ENCODE results near the gene CDT1.
"Not testable (repeated sequence)": the region's sequence is repeated elsewhere in the genome, so short reads cannot be mapped to it uniquely, and the experiment has no call there.

The CDT1 gene

GRCh38 chr16:88784074-88784855 is 19.3 kb upstream of the CDT1 start:
- DNase-seq: peak; percentile 47 to 51

DNA sequence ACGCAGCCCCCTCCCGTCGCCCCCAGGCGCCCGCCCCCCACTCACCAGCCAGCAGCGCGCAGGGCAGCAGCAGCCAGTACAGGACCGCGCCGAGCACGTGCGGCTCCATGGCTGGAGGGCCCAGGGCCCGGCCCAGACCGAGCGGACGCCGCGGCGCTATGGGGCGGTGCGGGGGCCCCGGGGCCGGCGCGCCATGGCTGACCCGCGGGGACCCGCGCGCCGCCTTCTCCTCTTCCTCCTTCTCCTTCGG is 18.8 kb upstream of the CDT1 start:
- DNase-seq: no peak

- peak; percentile 34 to 49 for DNase-seq
These were observed 18.3 kb upstream of the CDT1 start, which contains the start of gene PIEZO1 for GRCh38 chr16:88785106-88785924. TSS of gene PIEZO1 (minus strand) at chr16:88785220. CDS start at chr16:88784964, 256 bp downstream.

DNA sequence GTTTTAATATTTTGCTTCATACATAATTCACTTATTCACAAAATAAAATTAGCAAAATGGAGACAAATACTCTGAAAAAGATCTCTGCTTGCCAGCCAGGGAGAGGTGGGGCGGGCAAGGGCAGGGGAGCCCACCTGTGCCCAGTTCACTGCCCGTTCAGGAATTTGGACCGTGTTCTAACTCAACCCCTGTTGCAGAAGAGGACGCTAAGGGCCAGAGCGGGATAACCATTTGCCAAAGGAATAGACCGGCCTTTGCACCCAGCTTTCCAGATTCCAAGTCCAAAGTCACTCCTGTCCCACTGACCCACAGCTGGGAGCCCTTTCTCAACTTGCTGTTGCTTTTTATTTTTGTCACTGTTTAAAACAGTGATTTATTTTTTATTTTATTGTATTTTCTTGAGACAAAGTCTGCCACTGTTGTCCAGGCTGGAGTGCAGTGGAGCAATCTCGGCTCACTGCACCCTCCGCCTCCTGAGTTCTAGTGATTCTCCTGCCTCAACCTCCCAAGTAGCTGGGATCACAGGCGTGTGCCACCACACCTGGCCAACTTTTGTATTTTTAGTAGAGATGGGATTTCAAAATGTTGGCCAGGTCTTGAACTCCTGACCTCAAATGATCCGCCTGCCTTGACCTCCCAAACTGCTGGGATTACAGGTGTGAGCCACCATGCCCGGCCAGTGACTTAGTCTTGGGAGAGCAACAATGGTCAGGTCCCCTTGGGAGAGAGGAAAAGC is 15.8 kb upstream of the CDT1 start:
- DNase-seq: no peak

GRCh38 chr16:88788749-88789148 is 14.8 kb upstream of the CDT1 start:
- DNase-seq: not testable (repeated sequence)

- peak; percentile 74 to 83 for DNase-seq
These were observed 14.0 kb upstream of the CDT1 start for GRCh38 chr16:88789594-88789993.

DNA sequence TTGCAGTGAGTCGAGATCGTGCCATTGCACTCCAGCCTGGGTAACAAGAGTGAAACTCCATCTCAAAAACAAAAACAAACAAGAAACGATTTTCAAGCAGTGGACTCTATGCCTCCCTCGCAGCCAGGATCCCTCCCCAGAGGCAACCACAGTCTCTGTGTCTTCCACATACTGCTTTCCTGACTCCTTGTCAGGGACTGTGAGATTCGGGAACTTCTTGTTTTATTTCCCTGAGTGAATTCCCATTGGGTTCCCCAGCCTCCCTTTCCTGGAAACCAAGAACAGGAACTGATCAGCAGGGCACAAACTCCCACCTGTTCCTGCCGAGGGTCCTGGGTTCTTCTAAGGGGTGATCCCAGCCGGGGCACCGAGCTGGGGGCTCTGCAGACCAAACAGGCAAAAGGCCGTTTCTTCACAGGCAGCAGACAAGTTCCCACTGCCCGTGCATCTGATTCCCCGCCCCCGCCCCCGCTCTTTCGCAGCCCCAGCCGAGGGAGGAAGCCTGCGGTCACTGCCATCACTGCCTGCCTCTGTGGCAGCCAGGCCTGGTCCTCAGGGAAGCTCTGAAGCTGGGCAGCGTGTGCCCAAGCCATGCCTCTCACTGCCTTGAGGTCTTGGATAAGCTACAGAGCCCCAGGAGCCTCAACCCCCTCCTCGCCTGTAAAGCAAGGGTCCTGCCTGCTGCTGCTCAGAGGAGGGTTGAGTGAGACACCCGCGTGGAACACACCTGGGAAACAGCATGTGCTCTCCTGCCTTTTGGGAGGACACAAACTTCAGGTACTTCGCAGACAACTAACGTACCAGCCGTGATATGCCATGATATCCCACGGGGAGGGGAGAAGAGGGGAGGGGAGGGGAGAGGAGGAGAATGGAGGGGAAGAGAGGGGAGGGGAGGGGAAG is 13.0 kb upstream of the CDT1 start:
- DNase-seq: peak; percentile 73 to 86

GRCh38 chr16:88792078-88792550 is 11.5 kb upstream of the CDT1 start:
- no peak for DNase-seq

- no peak for DNase-seq
These were observed 10.8 kb upstream of the CDT1 start for GRCh38 chr16:88792668-88793250.

DNA sequence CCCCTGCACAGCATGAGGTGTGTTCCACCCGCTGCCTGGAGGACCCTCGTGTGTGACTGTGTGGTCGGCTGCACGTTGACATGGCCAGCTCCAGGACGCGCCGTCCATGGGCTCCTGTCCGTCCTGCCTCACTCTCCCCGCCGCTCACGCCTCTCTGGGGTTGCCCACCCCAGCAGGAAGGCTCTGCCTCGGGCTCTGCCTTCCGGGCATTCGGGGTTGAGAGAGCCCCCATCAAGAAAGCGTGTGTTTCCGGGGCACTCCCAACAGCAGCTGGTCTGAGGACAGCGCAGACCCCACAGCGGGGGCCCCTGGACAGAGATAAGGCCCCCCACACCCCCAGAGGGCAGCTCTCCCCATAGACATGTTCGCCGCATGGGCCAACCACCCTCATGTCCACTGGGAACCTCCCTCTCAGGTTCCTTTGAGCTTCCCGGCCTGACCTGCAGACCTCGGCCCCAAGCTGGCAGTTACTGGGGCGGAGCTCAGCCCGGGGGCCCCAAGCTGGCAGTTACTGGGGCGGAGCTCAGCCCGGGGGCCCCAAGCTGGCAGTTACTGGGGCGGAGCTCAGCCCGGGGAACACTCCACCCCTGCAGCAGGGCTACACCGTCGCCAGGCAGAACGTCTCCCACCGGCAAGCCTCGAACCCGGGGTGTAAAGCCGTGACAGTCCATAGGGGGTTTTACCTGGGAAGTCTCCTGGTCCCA is 10.2 kb upstream of the CDT1 start:
- peak in 1 of 2 experiments; percentile 18 for DNase-seq

DNA sequence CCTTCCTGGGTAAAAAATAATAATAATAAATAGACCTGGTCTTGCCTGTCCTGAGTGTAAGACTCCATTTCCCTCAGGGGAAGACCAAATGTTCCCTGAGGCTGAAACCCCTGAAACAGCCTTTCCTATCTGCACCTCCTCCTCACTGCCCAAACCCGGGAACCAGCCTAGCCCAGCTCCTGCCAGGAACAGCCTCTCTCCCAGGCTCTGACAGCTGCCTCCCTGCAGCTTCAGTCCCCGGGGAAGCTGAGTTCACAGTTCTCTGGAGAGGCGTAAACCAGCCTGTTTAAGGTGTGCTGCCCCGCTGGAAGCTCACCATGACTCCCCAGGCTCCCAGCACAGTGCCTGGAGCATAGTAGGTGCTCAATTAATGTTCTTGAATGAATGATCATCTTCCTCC is 7.3 kb upstream of the CDT1 start:
- no peak for DNase-seq

DNA sequence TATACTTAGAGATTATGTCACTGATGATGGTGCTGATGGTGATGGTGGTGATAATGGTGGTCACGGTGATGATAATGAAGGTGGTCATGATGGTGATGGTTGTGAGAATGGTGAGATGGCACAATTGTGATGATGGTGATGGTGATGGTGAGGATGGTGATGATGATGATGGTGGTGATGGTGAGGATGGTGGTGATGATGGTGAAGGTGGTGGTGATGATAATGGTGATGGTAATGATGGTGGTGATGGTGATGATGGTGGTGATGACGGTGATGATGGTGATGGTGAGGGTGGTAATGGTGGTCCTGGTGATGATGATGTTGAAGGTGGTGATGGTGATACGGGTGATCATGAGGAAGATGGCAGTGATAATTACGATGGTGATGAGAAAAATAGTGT is 5.5 kb upstream of the CDT1 start:
- no peak for DNase-seq

GRCh38 chr16:88798772-88799455 is 4.7 kb upstream of the CDT1 start:
- no peak for DNase-seq

DNA sequence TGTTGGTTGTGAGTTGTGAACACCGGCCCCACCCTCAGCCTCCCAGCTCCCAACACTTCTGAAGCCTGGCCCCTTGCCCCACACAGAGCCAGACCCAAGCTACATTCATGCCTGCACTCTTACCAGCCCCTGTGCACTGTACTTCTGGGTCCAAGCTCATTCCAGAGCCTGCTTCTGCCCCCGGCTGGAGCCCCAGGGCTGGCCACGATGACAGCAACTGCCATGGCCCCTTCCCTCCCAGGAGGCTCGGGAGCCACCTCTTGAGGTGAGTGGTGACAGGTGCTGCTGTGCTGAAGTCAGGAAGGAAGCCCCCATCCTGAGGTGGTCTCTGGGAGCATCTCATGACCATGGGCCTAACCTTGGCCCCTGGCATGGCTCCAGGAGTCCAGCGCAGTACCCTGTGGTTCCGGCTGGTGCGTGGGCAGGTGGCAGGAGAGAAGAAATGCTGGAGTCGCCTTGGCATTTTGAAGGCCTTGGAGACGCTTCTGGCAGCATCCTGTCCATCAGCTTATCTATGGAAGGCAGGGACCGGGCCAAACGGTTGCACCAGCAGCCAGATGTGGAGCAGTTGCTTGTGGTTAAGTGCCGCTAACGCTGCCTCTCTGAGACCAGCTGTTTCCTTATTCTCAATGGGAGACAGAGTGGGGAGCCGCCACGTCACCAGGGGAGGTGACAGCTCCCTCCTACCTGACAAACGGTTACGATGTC is 3.9 kb upstream of the CDT1 start:
- DNase-seq: peak; percentile 91 to 93

- DNase-seq: no peak
These were observed 3.4 kb upstream of the CDT1 start for GRCh38 chr16:88800277-88800592.

GRCh38 chr16:88804173-88804551 is 573 bp downstream of the CDT1 start:
- no peak for DNase-seq

GRCh38 chr16:88804552-88805339 is 1.2 kb downstream of the CDT1 start:
- no peak for DNase-seq

GRCh38 chr16:88805340-88805715 is 1.7 kb downstream of the CDT1 start:
- no peak for DNase-seq

DNA sequence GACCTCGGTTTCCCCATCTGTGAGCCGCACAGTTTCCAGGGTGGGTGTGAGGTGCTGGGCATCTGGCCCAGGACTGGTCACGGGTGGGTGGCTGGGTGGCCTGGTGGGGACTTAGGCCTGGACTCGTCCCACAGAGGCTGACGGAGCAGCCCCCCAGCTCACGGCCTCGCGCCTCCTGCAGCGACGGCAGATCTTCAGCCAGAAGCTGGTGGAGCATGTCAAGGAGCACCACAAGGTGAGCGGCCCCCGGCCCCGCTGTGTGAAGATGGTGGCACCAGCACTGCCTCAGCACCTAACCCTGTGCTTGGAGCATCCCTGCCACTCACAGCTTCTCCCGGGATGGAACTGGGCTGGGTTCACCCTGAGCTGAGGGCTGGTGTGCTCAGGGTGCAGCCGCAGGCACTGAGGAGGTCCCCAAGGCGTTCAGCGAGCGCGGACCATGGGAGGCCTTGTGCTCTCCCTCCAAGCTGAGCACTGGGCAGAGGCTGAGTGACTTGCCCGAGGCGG is 2.4 kb downstream of the CDT1 start:
- DNase-seq: no peak
